NCI-H146 (cell line): ENCODE data around the gene ANKRD24.
"Not testable (repeated sequence)": the region's sequence is repeated elsewhere in the genome, so short reads cannot be mapped to it uniquely, and the experiment has no call there.

ENCODE experiments used
- DNase-seq: peaks from one replicate; lab custom pipeline; 2025; lab: John Stamatoyannopoulos, UW

Gene ANKRD24

DNA sequence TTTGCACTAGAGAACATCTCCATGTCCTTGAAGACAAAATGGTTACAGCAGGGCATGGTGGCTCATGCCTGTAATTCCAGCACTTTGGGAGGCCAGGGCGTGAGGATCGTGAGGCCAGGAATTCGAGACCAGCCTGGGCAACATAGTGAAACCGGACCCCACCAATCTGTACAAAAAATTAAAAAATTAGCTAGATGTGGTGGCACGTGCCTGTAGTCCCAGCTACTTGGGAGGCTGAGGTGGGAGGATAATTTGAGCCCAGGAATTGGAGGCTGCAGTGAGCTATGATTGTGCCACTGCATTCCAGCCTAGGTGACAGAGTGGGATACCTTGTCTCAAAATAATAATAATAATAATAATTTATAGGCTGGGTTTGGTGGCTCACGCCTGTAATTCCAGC is 47.7 kb downstream of the ANKRD24 start:
- not testable (repeated sequence) for DNase-seq

DNA sequence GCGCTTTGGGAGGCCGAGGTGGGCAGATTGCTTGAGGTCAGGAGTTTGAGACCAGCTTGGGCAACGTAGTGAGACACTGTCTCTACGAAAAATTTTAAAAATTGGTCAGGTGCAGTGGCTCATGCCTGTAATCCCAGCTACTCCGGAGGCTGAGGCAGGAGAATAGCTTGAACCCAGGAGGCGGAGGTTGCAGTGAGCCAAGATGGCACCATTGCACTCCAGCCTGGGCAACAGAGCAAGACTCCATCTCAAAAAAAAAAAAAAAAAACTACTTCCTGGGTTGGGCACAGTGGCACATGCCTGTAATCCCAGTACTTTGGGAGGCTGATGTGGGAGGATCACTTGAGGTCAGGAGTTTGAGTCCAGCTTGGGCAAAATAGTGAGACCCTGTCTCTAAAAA is 49.0 kb downstream of the ANKRD24 start:
- not testable (repeated sequence) for DNase-seq

DNA sequence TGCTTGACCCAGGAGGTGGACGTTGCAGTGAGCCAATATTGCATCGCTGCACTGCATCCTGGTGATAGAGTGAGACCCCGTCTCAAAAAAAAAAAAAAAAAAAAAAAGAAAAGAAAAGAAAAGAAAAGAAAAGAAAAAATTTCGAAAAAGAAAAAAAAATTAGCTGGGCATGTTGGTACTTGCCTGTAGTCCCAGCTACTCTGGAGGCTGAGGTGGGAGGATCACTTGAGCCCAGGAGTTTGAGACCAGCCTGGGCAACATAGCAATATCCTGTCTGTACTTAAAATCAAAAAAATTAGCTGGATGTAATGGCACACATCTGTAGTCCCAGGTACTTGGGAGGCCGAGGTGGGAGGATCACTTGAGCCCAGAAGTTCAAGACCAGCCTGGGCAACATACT is 49.6 kb downstream of the ANKRD24 start:
- not testable (repeated sequence) for DNase-seq

DNA sequence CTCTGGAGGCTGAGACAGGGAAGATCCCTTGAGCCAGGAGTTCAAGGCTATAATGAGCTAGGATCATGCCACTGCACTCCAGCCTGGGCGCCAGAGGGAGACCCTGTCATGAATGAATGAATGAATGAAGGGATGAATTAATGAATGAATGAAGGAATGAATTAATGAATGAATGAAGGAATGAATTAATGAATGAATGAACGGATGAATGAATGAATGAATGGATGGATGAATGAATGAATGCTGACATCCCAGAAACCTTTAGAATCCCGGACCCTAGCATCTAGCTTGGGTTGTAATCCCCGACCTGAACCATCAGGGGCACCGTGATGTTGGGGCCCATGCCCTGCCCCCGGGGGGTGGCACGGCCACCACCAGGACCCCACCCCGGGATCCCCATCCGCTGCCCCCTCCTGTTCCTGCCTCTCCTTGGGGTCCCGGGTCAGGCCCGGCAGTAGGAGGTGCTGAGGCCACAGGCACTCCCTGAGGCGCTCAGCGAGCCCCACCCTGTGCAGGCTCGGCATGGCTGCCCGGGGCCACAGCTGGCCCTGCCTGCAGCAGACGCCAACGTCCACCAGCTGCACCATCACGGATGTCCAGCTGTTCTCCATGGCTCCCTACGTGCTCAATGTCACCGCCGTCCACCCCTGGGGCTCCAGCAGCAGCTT is 50.3 kb downstream of the ANKRD24 start:
- DNase-seq, result peak; percentile 41

DNA sequence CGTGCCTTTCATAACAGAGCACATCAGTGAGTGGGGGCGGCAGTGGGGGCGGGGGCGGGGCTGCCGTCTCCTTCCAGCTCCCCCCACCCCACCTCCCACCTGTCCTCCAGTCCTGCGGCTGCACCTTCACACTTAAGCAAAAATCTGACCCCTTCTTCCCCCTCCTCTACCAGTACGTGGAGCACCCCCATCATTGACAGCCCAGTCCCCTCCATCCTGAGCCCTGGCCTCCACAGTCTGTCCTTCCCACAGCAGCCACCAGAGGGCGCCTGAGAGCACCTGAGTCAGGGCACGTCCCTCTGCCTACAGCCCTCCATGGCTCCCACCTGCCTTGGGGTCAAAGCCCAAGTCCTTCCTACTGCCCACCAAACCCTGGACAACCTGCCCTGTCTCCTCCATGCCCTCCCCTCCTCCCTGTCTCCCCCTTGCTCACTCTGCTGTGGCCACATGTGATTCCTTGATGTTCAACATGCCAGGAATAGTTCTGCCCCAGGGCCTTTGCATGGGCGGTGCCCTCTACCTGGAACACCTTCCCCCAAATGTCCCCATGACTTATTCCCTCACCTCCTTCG is 50.9 kb downstream of the ANKRD24 start:
- no peak for DNase-seq

DNA sequence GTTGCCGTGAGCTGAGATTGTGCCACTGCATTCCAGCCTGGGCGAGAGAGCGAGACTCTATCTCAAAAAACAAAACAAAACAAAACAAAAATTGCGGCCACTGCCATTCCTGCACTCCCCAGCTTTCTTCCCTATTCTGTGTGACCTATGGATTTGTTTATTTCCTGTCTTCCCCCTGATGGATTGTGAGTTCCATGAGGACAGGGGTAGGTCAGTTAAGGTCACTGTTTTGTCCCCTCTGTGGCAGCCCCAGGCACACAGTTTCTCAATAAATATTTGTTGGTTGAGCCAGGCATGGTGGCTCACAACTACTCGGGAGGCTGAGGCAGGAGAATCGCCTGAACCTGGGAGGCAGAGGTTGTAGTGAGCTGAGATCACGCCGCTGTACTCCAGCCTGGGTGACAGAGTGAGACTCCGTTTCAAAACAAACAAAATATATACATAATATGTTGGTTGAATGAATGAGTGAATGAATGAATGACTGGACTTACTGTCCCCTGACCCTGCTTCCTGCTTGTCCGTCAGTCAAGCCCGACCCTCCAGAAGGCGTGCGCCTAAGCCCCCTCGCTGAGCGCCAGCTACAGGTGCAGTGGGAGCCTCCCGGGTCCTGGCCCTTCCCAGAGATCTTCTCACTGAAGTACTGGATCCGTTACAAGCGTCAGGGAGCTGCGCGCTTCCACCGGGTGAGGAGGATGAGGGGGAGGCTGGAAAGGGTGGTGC is 51.8 kb downstream of the ANKRD24 start:
- DNase-seq, result no peak

DNA sequence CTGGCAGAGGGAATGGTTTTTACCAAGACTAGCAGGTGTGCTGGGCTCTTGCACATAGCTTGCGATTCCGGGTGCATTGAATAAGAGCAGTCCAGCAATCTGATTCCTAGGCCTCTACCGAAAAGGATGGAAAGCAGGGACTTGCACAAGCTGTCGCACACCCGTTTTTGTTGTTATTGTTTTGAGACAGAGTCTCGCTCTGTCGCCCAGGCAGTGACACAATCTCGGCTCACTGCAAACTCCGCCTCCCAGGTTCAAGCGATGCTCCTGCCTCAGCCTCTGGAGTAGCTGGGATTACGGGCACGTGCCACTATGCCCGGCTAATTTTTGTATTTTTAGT is 52.3 kb downstream of the ANKRD24 start:
- DNase-seq, result no peak

DNA sequence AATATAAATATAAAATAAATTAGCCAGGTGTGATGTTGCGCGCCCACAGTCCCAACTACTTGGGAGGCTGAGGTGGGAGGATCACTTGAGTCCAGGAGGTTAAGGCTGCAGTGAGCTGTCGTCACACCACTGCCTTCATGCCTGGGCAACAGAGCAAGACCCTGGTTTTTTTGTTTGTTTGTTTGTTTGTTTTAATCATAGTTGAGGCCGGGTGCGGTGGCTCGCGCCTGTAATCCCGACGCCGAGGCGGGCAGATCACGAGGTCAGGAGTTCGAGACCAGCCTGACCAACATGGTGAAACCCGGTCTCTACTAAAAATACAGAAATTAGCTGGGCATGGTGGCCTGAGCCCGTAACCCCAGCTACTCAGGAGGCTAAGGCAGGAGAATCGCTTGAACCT is 55.0 kb downstream of the ANKRD24 start:
- not testable (repeated sequence) for DNase-seq

DNA sequence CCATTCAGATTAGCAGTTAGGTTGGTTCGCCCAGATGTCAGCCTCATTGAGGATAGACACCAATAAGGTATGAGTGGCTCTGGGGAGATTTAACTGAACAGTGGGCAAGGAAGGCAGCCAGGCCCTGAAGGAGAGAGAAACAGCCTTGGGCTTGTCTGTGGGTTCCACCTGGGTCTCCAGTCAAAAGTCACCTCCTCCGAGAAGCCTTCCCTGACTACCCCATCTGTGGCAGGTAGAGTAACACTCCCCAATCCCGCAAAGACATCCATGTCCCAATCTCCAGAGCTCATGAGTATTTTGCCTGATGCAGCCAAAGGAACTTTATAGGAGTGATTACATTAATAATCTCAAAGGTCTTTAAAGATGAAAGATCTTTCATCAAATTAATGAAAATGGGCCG is 56.3 kb downstream of the ANKRD24 start:
- DNase-seq, result no peak

DNA sequence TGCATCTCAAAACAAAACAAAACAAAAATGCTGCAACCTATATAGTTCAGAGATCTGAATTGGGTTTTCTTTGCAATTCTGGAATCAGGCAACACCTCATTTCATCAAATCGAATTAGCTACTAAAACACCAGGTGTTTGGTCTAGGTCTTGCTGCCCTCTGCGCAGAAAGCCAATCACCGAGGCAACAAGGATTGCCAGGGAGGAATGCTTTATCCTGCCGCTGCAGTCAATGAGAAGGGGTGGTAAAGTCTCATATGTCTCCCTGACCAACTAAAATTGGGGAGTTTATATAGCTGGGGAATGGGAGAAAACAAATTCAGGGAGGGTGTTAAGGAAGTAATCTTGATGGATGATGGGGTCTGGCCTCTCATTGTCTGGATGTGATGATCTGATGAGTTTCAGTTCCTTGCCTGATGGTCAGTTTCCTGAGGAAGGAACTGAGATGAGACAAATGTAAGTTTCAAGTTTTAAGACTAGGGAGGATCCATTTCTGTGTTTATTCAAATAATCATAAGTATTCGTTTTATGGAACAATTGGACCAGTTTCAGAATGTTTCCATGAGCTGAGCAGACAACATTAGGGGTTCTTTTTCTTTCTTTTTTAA is 59.4 kb downstream of the ANKRD24 start:
- no peak for DNase-seq

DNA sequence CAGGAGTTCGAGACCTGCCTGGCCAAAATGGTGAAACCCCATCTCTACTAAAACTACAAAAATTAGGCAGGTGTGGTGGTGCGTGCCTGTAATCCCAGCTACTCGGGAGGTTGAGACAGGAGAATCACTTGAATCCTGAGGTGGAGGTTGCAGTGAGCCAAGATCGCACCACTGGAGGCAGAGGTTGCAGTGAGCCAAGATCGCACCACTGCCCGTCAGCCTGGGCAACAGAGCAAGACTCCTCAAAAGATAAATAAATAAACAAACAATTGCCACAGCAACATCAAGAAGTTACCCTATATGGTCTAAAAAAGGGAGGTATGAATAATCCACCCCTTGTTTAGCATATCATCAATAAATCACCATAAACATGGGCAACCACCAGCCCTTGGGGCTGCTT is 63.4 kb downstream of the ANKRD24 start:
- DNase-seq, result not testable (repeated sequence)

DNA sequence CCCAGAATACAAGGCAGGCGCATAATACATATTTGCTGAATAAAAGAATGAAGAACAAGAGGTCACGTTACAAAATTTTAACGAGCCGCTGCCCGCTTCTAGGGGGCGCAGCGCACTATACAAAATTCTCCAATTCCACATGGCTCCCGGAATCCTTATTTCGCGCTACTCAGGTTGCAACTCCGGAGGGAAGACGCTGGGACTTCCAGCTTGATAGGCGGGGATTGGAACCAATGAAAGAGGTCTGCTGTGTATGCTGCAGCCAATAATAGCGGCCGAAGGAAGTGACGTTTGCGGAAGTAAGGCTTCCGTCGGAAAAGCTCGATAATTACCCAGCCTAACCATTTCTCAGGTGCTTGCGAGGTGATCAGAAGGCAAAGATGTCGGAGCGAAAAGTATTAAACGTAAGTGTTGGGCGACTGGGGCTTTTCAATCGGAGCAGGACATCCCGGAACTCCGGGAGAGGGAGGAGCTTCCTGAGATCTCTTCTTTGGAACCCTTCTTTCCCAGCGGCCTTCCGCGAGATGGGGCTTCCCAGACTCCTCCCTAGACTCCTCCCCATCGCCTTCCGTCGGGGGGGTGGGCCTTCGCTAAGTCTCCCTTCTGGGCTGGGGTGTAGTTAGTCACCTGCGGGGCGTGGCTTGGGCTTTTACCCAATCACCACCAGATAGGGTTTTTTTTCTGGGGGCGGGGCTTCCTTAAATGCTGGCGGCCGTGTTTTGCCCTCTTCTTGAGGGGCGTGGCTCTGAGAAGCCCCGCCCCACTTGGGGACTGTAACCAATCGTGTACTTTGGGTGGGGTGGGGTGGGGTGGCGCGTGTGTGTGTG is 64.5 kb downstream of the ANKRD24 start, which contains the start of gene YJU2:
YJU2 (plus strand) TSS at position 314 of the 827 bp plus-strand sequence; CDS start at position 381, 67 bp downstream.
- peak; percentile 99 for DNase-seq

DNA sequence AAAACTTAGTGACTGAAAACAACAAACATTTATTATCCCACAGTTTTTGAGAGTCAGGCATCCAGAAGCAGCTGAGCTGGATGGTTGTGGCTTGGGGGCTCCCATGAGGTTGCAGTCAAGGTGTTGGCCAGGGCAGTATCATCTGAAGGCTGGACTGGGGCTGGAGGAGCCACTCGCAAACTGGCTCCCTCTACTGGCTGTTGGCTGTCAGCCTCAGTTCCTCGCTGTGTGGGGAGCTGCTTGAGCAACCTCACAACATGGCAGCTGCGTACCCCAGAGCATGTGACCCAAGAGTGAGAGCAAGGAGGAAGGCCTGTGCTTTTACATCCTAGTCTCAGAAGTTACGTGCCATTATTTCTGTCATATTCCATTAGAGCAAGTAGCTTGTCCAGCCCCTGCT is 74.1 kb downstream of the ANKRD24 start:
- no peak for DNase-seq

DNA sequence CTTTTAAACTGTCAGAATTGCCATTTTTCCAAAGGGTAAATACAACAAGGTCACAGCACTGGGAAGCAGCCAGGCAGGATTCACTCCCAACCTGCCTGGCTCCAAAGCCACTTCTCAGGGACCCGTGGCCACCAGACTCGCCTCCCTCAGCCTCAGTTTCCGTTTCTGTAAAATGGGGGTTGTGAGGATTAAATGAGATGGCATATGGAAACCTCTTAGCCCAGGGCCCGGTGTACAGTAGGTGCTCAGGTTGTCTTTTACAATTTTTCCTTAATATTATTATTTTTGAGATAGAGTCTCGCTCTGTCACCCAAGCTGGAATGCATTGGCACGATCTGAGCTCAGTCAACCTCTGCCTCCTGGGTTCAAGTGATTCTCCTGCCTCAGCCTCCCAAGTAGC is 74.5 kb downstream of the ANKRD24 start:
- no peak for DNase-seq

DNA sequence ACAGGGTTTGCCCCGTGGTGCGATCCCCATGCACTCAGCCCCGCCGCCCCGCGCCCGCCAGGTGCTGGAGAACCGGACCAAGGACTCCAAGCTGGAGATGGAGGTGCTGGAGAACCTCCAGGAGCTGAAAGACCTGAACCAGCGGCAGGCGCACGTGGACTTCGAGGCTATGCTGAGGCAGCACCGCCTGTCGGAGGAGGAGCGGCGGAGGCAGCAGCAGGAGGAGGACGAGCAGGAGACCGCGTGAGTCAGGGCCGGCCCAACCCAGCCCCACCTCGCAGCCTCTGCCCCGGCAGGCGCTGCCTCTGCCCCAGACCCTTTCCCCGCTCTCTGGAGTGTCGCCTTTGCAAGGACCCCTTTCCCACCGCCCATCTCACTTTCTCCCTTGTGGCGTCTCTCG is 75.7 kb downstream of the ANKRD24 start:
- DNase-seq, result no peak

DNA sequence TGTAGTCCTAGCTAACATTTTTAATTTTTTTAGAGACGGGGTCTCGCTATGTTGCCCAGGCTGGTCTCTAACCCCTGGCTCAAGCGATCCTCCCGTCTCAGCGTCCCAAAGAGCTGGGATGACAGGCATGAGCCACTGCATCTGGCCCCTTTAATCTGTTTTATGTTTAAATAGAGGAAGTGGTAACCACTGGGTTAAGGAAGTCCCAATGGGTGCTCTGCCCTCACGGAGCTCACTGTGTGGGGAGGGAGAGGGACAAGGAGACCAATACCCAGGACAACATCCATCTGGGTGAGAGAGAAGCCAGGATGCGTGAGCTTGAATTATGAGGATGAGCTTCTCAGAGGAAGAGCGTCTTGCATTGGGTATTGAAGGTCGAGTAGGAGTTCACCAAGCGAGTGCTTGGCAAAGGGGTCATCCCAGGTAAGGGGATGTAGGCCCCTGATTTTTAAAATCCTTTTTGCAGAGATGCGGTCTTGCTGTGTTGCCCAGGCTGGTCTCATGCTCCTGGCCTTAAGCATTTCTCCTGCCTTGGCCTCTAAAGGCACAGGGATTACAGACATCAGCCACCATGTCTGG is 78.2 kb downstream of the ANKRD24 start:
- no peak for DNase-seq

DNA sequence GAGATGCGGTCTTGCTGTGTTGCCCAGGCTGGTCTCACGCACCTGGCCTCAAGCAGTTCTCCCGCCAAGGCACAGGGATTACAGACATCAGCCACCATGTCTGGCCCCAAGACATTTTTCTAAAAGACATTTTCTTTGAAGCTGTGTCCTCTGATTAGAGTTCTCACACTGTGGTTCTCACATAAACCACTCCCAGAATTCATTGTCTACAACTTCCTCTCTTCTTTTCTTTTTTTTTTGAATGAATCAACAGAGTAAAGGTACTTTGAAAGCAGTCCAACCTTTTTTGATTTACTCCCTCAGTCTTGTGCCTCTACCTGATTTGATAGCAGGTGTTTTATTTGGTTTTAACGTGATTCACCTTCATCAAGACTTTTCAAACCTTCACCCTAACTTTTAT is 82.3 kb downstream of the ANKRD24 start:
- no peak for DNase-seq

DNA sequence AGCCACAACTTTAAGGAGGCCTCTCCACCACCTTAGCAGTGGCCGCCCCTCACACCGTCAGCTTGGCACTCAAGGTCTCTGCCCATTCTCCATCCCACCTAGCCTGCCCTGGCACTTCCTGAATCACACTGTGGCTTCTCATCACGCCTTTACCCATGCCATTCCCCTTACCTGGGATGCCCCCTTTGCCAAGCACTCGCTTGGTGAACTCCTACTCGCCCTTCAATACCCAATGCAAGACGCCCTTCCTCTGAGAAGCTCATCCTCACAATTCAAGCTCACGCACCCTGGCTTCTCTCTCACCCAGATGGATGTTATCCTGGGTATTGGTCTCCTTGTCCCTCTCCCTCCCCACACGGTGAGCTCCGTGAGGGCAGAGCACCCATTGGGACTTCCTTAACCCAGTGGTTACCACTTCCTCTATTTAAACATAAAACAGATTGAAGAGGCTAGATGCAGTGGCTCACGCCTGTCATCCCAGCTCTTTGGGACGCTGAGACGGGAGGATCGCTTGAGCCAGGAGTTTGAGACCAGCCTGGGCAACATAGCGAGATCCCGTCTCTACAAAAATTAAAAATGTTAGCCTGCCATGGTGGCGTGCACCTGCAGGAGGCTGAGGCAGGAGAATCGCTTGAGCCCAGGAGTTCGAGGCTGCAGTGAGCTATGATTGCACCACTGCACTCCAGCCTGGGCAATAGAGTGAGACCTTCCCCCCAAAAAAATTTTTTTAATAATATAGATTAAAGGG is 83.9 kb downstream of the ANKRD24 start:
- no peak for DNase-seq

DNA sequence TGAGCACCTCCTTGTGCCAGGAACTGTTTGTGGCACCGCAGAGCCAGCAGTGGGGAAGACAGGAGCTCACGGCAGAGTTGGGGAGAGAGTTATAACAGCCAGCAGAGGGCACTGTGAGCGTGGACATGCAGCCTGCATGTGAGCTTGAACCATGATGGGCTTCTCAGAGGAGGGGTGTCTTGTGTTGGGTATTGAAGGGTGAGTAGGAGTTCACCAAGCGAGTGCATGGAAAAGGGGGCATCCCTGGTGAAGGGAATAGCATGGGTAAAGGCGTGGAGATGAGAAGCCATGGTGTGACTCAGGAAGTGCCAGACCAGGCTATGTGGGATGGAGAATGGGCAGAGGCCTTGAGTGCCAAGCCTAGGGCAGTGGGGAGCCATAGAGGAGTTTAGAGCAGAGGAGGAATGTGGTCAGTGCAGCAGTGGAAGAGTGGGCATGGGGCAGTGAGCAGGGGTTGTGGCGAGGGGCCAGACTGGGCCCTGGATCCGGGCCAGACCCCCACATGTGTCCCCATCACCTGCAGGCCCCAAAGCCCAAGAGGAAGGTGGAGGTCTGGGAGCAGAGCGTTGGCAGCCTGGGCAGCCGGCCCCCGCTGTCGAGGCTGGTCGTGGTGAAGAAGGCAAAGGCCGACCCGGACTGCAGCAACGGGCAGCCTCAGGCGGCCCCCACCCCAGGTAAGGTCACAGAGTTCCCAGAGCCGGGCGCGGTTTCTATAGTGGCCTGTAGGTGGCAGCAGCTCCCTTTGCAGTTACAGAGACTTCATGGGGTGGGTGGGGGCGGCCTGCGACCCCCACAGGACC is 84.8 kb downstream of the ANKRD24 start:
- peak; percentile 9 for DNase-seq
